Right lobe of liver (tissue), 6 donors: ENCODE data around the gene CUL5. TPM values are rescaled to one million over a fixed set of nuclear protein-coding genes. Genes with fewer than 3 reads are reported as not detected.

Experiments used
- ATAC-seq, 4 donors: fragments of 200-7000 bp; cut with Tn5 transposase; one replicate each; pipeline ENCODE4 v1.9.1; 2020; ENCODE audit warnings: mild to moderate bottlenecking in 4 of 4, moderate library complexity in 4 of 4
- DNase-seq, 3 donors: peaks; one replicate each; pipeline ENCODE4 v3.0.0-alpha.2; 2020
- H3K27ac ChIP-seq, 3 donors: fragments of 200-600 bp; one replicate each; pipeline ENCODE4 v1.8.0; 2022
- H3K27me3 ChIP-seq, 2 donors: fragments of 200-600 bp; one replicate each; pipeline ENCODE4 v1.8.0; 2022
- H3K36me3 ChIP-seq, 4 donors: fragments of 200-600 bp; sonication (generic) in 1 of 4; one replicate each; pipeline versions ENCODE4 v1.5.1 to v1.8.0; 2017 to 2022; ENCODE audit warnings: control low read depth in 1 of 4
- H3K4me1 ChIP-seq, 4 donors: fragments of 200-600 bp; sonication (generic) in 1 of 4; one replicate each; pipeline versions ENCODE4 v1.5.1 to v1.8.0; 2017 to 2022; ENCODE audit warnings: control low read depth in 1 of 4
- H3K4me3 ChIP-seq, 3 donors: fragments of 200-600 bp; one replicate each; pipeline ENCODE4 v1.8.0; 2022
- H3K9me3 ChIP-seq, 4 donors: fragments of 200-600 bp; sonication (generic) in 1 of 4; one replicate each; pipeline versions ENCODE4 v1.5.1 to v1.8.0; 2017 to 2022; ENCODE audit warnings: control low read depth in 1 of 4
- POLR2A ChIP-seq: fragments of 450-650 bp; IDR thresholded peaks from one replicate; pipeline ENCODE4 v1.6.1; 2017; ENCODE audit warnings: antibody characterized with exemption, mild to moderate bottlenecking
- WGBS: methylation state at CpG from one replicate; pipeline ENCODE4 v1.1.6; 2018; ENCODE audit warnings: low coverage, low lambda C conversion rate; ENCODE audit not compliant: insufficient coverage; ENCODE audit errors: missing lambda C conversion rate; 5-methylcytosine and 5-hydroxymethylcytosine counted together
- intact Hi-C, 2 donors: fragments of 100-400 bp; cut with DNase I; formaldehyde crosslinking; loops; one replicate each; pipeline versions ENCODE4 v1.11.2 to v1.14.1; 2022
- total RNA-seq, 6 experiments: library from RNA; depleted of rRNA in 2 of 6; stranded (reverse); fragments of >200 nt in 2 of 6; fragmentation: NEBNext Ultra II Directional in 3 of 6; extraction: Animal tissue kit (Norgen Biotek cat#: 25700) in 3 of 6; gene quantifications; one replicate each; pipeline versions ENCODE4 v1.1.0 to v1.2.4, GENCODE V29; 2016 to 2023
- TF ChIP-seq, protein P1 (sequence below), 4 donors: fragments of 200-600 bp in 3 of 4; fragments of 450-650 bp in 1 of 4; IDR thresholded peaks; one replicate each; pipeline versions ENCODE4 v1.5.1 to v1.8.0; 2016 to 2022; ENCODE audit warnings: antibody characterized with exemption in 4 of 4, mild to moderate bottlenecking in 2 of 4
- donor health status: DM: no; HTN: yes; CAD: no.
- donor health status: DM: no; HTN: no; CAD: no.
- donor health status: DM: no; HTN: no; CAD: no.
- donor health status: DM: no; HTN: yes; CAD: no.
- donor health status: DM: no; HTN: yes; CAD: no.

The CUL5 gene
- total RNA-seq, 6 experiments from 2014 or later: 14.0 to 20.2 (median 17.8) TPM

- no peak overlapping the region for H3K27ac ChIP-seq
- DNase-seq: no peak
- H3K36me3 ChIP-seq: peaks cover 0 to 2% (median 0%) of the 10 kb centered on the region in 4 donors
- no peaks in the 10 kb centered on the region for H3K4me1 ChIP-seq
- 100% methylated on average over 1 of the region's 1 CpG for WGBS
- no peaks in the 10 kb centered on the region for H3K27me3 ChIP-seq
- intact Hi-C loops: no loop called here
- H3K4me3 ChIP-seq: no peak overlapping the region
- H3K9me3 ChIP-seq: no peaks in the 10 kb centered on the region
- no peak for TF ChIP-seq POLR2A
- peak in 2 of 4 donors; percentile 19 to 51 for ATAC-seq
Measured at GRCh38 chr11:108084811-108085210, 76.1 kb downstream of the CUL5 start.

DNA sequence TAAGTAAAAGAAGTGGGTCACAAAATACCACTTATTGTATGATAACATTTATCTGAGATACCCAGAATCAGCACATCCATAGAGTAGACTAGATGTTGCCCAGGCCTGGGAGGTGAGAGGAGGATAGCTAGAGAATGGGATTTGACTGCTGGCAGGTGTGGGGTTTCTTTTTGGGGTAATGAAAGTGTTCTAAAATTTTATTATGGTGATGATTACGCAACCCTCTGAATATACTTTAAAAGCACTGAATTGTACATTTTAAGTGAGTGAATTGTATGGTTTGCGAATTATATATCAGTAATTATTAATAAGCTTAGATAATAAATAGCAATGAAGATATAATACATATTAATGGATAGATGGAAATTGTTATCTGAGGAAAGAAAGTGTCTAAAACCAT, 77.0 kb downstream of the CUL5 start:
- WGBS: 100% methylated on average over 2 of the region's 2 CpGs
- peaks cover 0 to 2% (median 0%) of the 10 kb centered on the region in 4 donors for H3K36me3 ChIP-seq
- H3K4me3 ChIP-seq: no peak overlapping the region
- no peak overlapping the region for H3K27ac ChIP-seq
- no peaks in the 10 kb centered on the region for H3K27me3 ChIP-seq
- DNase-seq: no peak
- TF ChIP-seq, protein P1, sequence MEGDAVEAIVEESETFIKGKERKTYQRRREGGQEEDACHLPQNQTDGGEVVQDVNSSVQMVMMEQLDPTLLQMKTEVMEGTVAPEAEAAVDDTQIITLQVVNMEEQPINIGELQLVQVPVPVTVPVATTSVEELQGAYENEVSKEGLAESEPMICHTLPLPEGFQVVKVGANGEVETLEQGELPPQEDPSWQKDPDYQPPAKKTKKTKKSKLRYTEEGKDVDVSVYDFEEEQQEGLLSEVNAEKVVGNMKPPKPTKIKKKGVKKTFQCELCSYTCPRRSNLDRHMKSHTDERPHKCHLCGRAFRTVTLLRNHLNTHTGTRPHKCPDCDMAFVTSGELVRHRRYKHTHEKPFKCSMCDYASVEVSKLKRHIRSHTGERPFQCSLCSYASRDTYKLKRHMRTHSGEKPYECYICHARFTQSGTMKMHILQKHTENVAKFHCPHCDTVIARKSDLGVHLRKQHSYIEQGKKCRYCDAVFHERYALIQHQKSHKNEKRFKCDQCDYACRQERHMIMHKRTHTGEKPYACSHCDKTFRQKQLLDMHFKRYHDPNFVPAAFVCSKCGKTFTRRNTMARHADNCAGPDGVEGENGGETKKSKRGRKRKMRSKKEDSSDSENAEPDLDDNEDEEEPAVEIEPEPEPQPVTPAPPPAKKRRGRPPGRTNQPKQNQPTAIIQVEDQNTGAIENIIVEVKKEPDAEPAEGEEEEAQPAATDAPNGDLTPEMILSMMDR (IDR thresholded peaks at IDR 0.05): no peak
- TF ChIP-seq POLR2A: no peak
- no peak for ATAC-seq
- H3K4me1 ChIP-seq: no peaks in the 10 kb centered on the region
- H3K9me3 ChIP-seq: no peaks in the 10 kb centered on the region
- intact Hi-C loops: no loop called here

GRCh38 chr11:108092134-108092533, 83.4 kb downstream of the CUL5 start:
- no peak overlapping the region for H3K27ac ChIP-seq
- H3K27me3 ChIP-seq: no peaks in the 10 kb centered on the region
- 42% methylated on average over 2 of the region's 2 CpGs for WGBS
- no peaks in the 10 kb centered on the region for H3K4me1 ChIP-seq
- H3K4me3 ChIP-seq: no peak overlapping the region
- ATAC-seq (no peak), DNase-seq (no peak)
- H3K9me3 ChIP-seq: no peaks in the 10 kb centered on the region
- intact Hi-C loops: no loop called here
- TF ChIP-seq POLR2A: no peak
- H3K36me3 ChIP-seq: peaks cover 0 to 16% (median 7%) of the 10 kb centered on the region in 4 donors

DNA sequence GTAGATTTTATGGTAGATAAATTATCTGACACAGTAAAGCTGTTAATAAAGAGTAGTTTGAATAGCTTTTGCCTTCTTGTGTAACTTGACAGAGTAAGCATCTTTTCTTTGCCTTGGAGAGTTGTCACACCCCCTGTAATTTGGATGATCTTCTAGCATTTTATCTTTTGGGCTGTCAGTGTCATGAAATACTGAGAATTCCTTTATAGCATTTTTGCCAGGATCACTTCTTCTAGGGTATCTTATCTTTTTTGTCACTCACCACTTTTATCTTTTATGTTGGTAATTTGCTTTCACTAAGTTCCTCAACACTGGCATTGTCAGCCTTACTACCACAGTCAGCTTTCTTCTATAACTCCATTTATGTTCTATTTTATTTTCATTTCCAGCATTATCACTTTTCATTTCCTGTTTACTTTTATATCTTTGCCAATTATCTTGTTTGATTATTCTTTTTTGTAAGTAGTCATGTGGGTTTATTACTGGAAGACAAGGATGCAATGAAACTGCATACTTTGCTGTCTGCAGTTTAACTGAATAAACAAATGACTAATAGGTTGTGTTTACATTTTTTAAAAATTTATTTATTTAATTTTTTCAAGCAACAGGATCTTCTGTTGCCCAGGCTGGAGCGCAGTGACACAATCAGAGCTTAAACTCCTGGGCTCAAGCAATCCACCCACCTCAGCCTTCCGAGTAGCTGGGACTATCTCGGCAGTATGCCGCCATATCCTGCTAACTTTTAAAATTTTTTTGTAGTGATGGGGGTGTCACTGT, 84.6 kb downstream of the CUL5 start:
- H3K27me3 ChIP-seq: no peaks in the 10 kb centered on the region
- WGBS: 77% methylated on average over 4 of the region's 4 CpGs
- no peaks in the 10 kb centered on the region for H3K4me1 ChIP-seq
- H3K27ac ChIP-seq: peak overlapping the region in 1 of 3 donors; percentile 19
- H3K4me3 ChIP-seq: no peak overlapping the region
- no peak for DNase-seq
- H3K36me3 ChIP-seq: peaks cover 0 to 27% (median 12%) of the 10 kb centered on the region in 4 donors
- TF ChIP-seq, protein P1 (IDR thresholded peaks at IDR 0.05): no peak
- no peak for TF ChIP-seq POLR2A
- peak in 2 of 4 donors; percentile 69 to 86 for ATAC-seq
- intact Hi-C loops: no loop called here
- H3K9me3 ChIP-seq: no peaks in the 10 kb centered on the region

DNA sequence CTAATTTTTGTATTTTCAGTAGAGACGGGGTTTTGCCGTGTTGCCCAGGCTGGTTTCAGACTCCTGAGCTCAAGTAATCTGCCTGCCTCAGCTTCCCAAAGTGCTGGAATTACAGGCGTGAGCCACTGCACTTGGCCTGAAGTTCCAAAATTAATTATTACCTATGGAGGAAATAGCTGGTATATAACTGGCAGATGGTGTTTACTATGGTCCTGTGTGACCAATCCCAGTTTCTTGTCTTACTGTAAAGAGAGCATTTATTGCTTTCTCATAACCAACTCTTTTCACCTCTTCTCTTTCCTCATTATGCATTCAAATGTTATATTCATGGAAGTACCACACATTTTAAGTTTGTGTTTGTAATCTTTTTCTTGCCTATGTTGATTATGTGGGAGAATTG, 88.5 kb downstream of the CUL5 start:
- Histone ChIP-seq H3K9me3 (no peaks in the 10 kb centered on the region), H3K36me3 (peaks cover 0 to 38% (median 17%) of the 10 kb centered on the region in 4 donors), H3K4me1 (no peaks in the 10 kb centered on the region), H3K27me3 (no peaks in the 10 kb centered on the region), H3K27ac (no peak overlapping the region), H3K4me3 (no peak overlapping the region)
- 100% methylated on average over 2 of the region's 3 CpGs for WGBS
- intact Hi-C loops: no loop called here
- DNase-seq (no peak), ATAC-seq (peak in 1 of 4 donors; percentile 12)
- TF ChIP-seq POLR2A: no peak
- TF ChIP-seq, protein P1 (IDR thresholded peaks at IDR 0.05): no peak
